Endothelial cell of umbilical vein (primary cell): ENCODE measurements around the gene EPS8L1. TPM values are rescaled to one million over a fixed set of nuclear protein-coding genes. Genes with fewer than 3 reads are reported as not detected.

Experiments
- BruUV-seq: library from RNA; stranded (reverse); fragments of 400-500 nt; replicated peaks from 2 replicates; lab custom pipeline; 2021; lab: Mats Ljungman, UMichigan
- CTCF ChIA-PET: fragments of 300-600, 350-600 bp; sonication (Branson Sonifier 250); formaldehyde crosslinking; loops from one replicate; lab custom pipeline; 2021; ENCODE audit warnings: antibody characterized with exemption, inconsistent platforms; lab: Charles Lee
- POLR2A ChIA-PET: fragments of 300-600, 350-600 bp; sonication (Branson Sonifier 250); formaldehyde crosslinking; loops from one replicate; lab custom pipeline; 2021; ENCODE audit warnings: antibody characterized with exemption, inconsistent platforms; lab: Charles Lee
- DNase-seq: peaks from one replicate; pipeline ENCODE4 v3.0.0-alpha.2; 2011; ENCODE audit warnings: low read depth, low spot score
- FAIRE-seq: peaks from 2 replicates; lab custom pipeline; 2011; peaks lifted over from hg19 to GRCh38; lab: Jason Lieb, UNC
- H2AFZ ChIP-seq: 2 replicates; pipeline ENCODE4 v1.6.0; 2012; ENCODE audit warnings: low read depth, low read length, control low read depth, inconsistent platforms
- H3K27ac ChIP-seq: 2 replicates; pipeline ENCODE4 v1.5.1; 2011; ENCODE audit warnings: low read depth, mild to moderate bottlenecking, control low read depth, low read length, moderate library complexity; ENCODE audit not compliant: insufficient read depth
- H3K27me3 ChIP-seq, 2 experiments: 2 replicates each; pipeline versions ENCODE4 v1.6.0 to v1.6.1; 2011; ENCODE audit warnings: low read length in 2 of 2, mixed read lengths in 1 of 2; ENCODE audit not compliant: control insufficient read depth in 2 of 2, insufficient read depth in 2 of 2
- H3K36me3 ChIP-seq, 2 experiments: 2 replicates in 1 of 2; 3 replicates in 1 of 2; pipeline ENCODE4 v1.5.1; 2011; ENCODE audit warnings: low read length in 2 of 2, mild to moderate bottlenecking in 1 of 2, moderate library complexity in 1 of 2; ENCODE audit not compliant: control insufficient read depth in 2 of 2, insufficient read depth in 2 of 2; ENCODE audit errors: extremely low read depth in 1 of 2
- H3K4me1 ChIP-seq: 3 replicates; pipeline ENCODE4 v1.5.1; 2011; ENCODE audit warnings: mild to moderate bottlenecking, low read length; ENCODE audit not compliant: control insufficient read depth, insufficient read depth; ENCODE audit errors: extremely low read depth
- H3K4me2 ChIP-seq: 2 replicates; pipeline ENCODE4 v1.6.1; 2011; ENCODE audit warnings: low read length, control low read depth, mixed read lengths; ENCODE audit not compliant: insufficient read depth
- H3K4me3 ChIP-seq, 3 experiments: fragments of 200-600 bp in 1 of 3; sonication (generic), shearing (Covaris generic) in 1 of 3; replicated peaks in 1 of 3; 2 replicates each; pipeline ENCODE4 v1.5.1; 2011 to 2016; ENCODE audit warnings: control low read depth in 3 of 3, low read length in 3 of 3, mild to moderate bottlenecking in 2 of 3, inconsistent platforms in 1 of 3, low read depth in 1 of 3, moderate library complexity in 1 of 3; ENCODE audit not compliant: insufficient read depth in 1 of 3
- H3K79me2 ChIP-seq: 2 replicates; pipeline ENCODE4 v1.6.0; 2012; ENCODE audit warnings: low read length, inconsistent platforms; ENCODE audit not compliant: control insufficient read depth, insufficient read depth
- H3K9ac ChIP-seq: replicated peaks from 2 replicates; pipeline ENCODE3; 2011; ENCODE audit warnings: low read length, control low read depth; ENCODE audit not compliant: insufficient read depth; ENCODE audit errors: extremely low read depth
- H3K9me1 ChIP-seq: replicated peaks from 3 replicates; pipeline ENCODE4 v1.6.0; 2011; ENCODE audit warnings: mild to moderate bottlenecking, low read length; ENCODE audit not compliant: control insufficient read depth, insufficient read depth; ENCODE audit errors: extremely low read depth
- H3K9me3 ChIP-seq: replicated peaks from 2 replicates; pipeline ENCODE4 v1.5.1; 2012; ENCODE audit warnings: low read length, inconsistent platforms; ENCODE audit not compliant: control insufficient read depth, insufficient read depth
- H4K20me1 ChIP-seq: replicated peaks from 2 replicates; pipeline ENCODE3; 2011; ENCODE audit warnings: mild to moderate bottlenecking, low read length; ENCODE audit not compliant: control insufficient read depth, insufficient read depth; ENCODE audit errors: extremely low read depth
- EZH2 ChIP-seq: IDR thresholded peaks from 2 replicates; pipeline ENCODE4 v1.6.1; 2012; ENCODE audit warnings: borderline replicate concordance, low read depth, mild to moderate bottlenecking, moderate library complexity, low read length, inconsistent platforms; ENCODE audit not compliant: severe bottlenecking
- GATA2 ChIP-seq: IDR thresholded peaks from 2 replicates; pipeline ENCODE4 v1.7.0; 2011; ENCODE audit warnings: low read depth, mild to moderate bottlenecking, moderate library complexity, mixed read lengths, low read length; ENCODE audit not compliant: insufficient read length, insufficient read depth
- JUN ChIP-seq: IDR thresholded peaks from 2 replicates; pipeline ENCODE4 v1.6.1; 2011; ENCODE audit warnings: borderline replicate concordance, low read depth; ENCODE audit not compliant: insufficient read length, insufficient read depth
- MYC ChIP-seq: IDR thresholded peaks from one replicate; pipeline ENCODE4 v1.6.1; 2011; ENCODE audit warnings: mild to moderate bottlenecking, low read depth, low read length
- POLR2A ChIP-seq: IDR thresholded peaks from 2 replicates; pipeline ENCODE4 v1.6.1; 2012; ENCODE audit warnings: low read depth, mild to moderate bottlenecking, control low read depth, low read length
- POLR2AphosphoS5 ChIP-seq: IDR thresholded peaks from 2 replicates; pipeline ENCODE4 v1.6.1; 2012; ENCODE audit warnings: low read depth, mild to moderate bottlenecking, control low read depth, low read length, moderate library complexity; ENCODE audit not compliant: insufficient read depth
- dilution Hi-C: fragments of 300-500 bp; cut with MboI; formaldehyde crosslinking; loops from one replicate; pipeline ENCODE4 v1.15.0; 2019; ENCODE audit warnings: low sequenced_read_pairs; ENCODE audit not compliant: extremely low pct_ligation_motif_present
- intact Hi-C: fragments of 100-400 bp; cut with micrococcal nuclease; formaldehyde crosslinking; loops from one replicate; pipeline ENCODE4 v1.10.0; 2022
- polyA plus RNA-seq, 4 experiments: library from polyadenylated mRNA; depleted of rRNA in 3 of 4; stranded (reverse) in 3 of 4; unstranded in 1 of 4; fragments of >200 nt; gene quantifications; 2 replicates each; pipeline versions ENCODE4 v1.2.1 to v1.2.3, GENCODE V29; 2011 to 2012; ENCODE audit warnings: missing spikeins in 1 of 4
- total RNA-seq: library from RNA; stranded (reverse); gene quantifications from 2 replicates; pipeline ENCODE4 v1.2.3, GENCODE V29; 2021
- TF ChIP-seq, protein P1 (sequence below): IDR thresholded peaks from 2 replicates; pipeline ENCODE4 v1.6.1; 2011; ENCODE audit not compliant: insufficient read depth, insufficient read length

EPS8L1 gene
- total and polyA plus RNA-seq, 2 donors (not counting 3 experiments of a cell fraction or from before 2014, with no cell fraction given), result 15.9 to 28.9 TPM

DNA sequence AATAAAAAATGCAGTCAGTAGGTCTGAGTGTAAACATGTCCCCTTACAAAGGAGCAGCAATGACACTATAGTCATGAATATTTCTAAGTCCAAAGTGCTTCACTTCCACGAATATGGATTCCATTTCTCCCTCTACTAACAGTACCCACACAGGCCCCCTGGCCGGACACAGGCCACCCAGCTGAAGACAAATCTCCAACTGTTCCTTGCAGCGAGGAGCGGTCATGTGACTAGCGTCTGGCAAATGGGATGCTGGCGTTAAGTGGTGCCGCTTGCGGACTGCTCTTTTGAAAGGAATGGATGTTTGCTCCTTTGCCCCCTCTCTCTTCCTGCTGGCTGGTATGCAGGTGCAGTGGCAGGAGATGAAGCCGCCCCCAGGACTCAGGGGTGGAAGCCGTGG is 25.6 kb downstream of the EPS8L1 start:
- POLR2A ChIA-PET, result no interaction called here
- Histone ChIP-seq H3K9ac (no peak overlapping the region), H3K4me3 (no peak overlapping the region), H3K27ac (no peak overlapping the region), H2AFZ (no peak overlapping the region), H3K79me2 (peaks cover 5% of the 10 kb centered on the region), H3K9me3 (no peaks in the 10 kb centered on the region), H3K4me1 (no peaks in the 10 kb centered on the region), H4K20me1 (no peaks in the 10 kb centered on the region), H3K27me3 (no peaks in the 10 kb centered on the region), H3K36me3 (peaks cover 6 to 17% of the 10 kb centered on the region in 2 experiments), H3K4me2 (no peak overlapping the region), H3K9me1 (no peaks in the 10 kb centered on the region)
- dilution Hi-C loops (no loop called here), intact Hi-C loops (no loop called here)
- CTCF ChIA-PET, result interaction anchor here (1.0 kb wide), 1 partner anchor 10 kb away, joined by 3 read pairs; no protein-coding TSS in a partner anchor
- no peak for TF ChIP-seq EZH2
- no TSS peak for BruUV-seq
- no peak for FAIRE-seq
- DNase-seq, result no peak

DNA sequence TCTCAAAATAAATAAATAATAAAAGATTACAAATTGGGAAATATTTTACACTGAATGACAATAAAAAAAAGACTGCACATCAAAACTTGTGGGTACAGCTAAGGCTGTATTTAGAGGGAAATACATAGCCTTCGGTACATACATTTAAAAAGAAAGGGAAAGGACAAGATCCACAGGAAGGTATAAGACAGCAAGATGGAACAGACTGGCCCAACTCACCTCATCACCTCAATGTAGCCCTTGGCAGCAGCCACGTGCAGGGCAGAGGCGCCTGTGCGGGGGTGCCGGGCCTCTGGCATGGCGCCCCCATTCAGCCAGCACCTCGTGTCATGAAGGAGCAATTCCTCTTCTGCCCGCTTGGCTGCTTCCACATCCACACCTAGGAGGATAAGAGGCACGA is 27.5 kb downstream of the EPS8L1 start:
- intact Hi-C loops, result no loop called here
- no peak for FAIRE-seq
- no peak overlapping the region for H3K4me3 ChIP-seq
- no peak for DNase-seq
- H3K79me2 ChIP-seq, result peaks cover 11% of the 10 kb centered on the region
- POLR2A ChIA-PET, result no interaction called here
- H3K9me1 ChIP-seq, result no peaks in the 10 kb centered on the region
- CTCF ChIA-PET, result no interaction called here
- no peaks in the 10 kb centered on the region for H3K9me3 ChIP-seq
- no peak overlapping the region for H3K4me2 ChIP-seq
- no TSS peak for BruUV-seq
- H3K4me1 ChIP-seq, result no peaks in the 10 kb centered on the region
- no peaks in the 10 kb centered on the region for H3K27me3 ChIP-seq
- no peaks in the 10 kb centered on the region for H4K20me1 ChIP-seq
- H2AFZ ChIP-seq, result no peak overlapping the region
- H3K27ac ChIP-seq, result no peak overlapping the region
- peaks cover 6 to 17% of the 10 kb centered on the region in 2 experiments for H3K36me3 ChIP-seq
- dilution Hi-C loops, result no loop called here
- TF ChIP-seq JUN, result no peak
- no peak for TF ChIP-seq POLR2AphosphoS5
- TF ChIP-seq MYC, result no peak
- TF ChIP-seq, protein P1, sequence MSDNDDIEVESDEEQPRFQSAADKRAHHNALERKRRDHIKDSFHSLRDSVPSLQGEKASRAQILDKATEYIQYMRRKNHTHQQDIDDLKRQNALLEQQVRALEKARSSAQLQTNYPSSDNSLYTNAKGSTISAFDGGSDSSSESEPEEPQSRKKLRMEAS, result no peak
- TF ChIP-seq POLR2A, result no peak
- no peak for TF ChIP-seq EZH2
- no peak for TF ChIP-seq GATA2
- H3K9ac ChIP-seq, result no peak overlapping the region
